NCI-H2227 (cell line): Measurements from ENCODE around the gene PTCD3.

Source experiments
- DNase-seq: peaks from one replicate; lab custom pipeline; 2025; ENCODE audit not compliant: unreplicated experiment; lab: John Stamatoyannopoulos, UW

PTCD3 gene

DNA sequence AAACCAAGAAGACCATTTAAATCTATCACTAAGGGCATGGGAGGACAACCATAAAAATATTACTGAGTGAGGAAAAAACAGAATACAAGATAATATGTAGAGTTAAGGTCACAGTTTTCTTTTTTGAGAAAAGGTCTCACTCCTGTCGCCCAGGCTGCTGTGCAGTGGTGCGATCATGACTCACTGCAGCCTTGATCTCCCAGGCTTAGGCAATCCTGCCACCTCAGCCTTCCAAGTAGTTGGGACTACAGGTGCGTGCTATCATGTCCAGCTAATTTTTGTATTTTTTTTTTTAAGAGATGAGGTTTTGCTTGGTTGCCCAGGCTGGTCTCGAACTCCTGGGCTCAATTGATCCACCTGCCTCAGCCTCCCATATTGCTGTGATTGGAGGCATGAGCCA, 24.3 kb upstream of the PTCD3 start:
- DNase-seq, result no peak

DNA sequence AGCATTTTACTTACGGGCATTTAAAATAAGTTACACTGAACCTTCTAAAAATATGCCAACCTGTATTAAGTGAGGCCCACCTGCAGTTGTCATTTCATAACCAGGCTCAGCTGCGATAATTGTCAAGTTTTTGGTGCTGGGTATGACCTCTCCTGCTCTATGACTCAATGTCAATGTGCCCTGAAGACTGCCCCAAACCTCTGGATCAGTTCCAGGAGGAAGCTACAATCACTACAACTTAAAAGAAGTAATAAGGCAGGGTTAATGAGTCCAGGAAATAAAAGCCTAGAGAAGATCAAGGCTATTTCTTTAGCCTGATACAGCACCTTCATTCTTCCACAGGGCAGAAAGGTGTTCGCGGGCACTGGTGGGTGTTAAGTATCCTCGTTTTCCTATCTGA, 23.3 kb upstream of the PTCD3 start:
- DNase-seq, result no peak

DNA sequence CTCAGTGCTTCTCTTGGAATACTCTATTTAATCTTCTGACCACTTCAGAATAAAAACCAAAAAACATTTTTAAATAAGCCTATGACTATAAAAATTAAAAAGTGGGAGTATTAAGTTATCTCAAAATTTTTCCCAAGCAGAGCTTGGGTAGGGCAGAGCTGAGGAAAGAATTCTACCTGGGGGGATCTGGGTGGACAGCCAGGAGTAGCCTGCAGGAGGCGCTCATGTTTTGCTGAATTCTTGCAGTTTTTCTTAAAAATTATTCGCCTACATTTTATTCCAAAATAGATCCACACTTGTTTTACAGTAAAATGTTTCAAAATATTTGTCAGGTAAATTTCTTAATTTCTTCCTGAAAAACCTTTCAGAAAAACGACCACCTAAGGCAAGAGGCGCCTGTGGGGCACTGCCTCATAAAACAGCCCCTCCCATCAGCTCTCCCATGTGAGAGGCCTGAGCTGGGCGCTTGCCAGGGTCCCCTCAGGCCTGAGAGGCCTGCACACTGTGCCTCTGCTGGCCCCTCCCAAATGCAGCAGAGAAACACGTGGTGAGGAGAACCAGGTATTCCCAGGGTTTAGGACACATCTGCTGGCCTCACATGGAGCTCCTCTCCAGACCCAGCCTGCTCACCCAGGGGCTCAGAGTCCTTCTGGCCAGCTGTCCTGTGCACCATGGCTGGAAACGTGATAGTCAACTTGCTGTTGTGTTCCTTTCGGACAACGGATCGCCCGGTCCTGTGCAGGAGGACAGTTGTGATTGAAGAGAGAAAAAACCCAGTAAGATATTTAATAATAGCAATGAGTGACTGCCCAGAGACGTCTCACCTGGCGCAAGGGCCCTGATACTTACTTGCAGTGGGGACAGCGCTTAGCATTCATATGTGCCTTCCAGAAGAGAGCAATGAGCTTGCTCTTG, 17.8 kb upstream of the PTCD3 start:
- no peak for DNase-seq

DNA sequence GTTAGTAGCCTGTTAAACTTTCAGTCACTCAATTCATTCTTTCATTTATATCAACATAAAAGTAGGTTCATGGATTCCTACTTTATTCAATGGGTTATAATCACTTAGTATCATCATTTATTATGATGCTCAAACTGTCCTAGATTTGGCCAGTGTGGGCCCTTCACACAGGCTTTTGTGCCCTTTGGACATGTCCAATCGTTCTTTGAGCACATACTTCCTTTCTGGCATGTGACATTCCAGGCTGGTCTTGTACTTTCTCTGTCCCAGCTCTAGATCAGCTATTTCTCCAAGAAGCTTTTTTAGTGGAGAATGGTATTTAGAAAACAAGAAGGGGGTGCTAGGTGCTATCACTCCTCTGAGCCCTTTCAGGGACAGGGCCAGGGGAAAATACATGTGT, 11.8 kb upstream of the PTCD3 start:
- no peak for DNase-seq

DNA sequence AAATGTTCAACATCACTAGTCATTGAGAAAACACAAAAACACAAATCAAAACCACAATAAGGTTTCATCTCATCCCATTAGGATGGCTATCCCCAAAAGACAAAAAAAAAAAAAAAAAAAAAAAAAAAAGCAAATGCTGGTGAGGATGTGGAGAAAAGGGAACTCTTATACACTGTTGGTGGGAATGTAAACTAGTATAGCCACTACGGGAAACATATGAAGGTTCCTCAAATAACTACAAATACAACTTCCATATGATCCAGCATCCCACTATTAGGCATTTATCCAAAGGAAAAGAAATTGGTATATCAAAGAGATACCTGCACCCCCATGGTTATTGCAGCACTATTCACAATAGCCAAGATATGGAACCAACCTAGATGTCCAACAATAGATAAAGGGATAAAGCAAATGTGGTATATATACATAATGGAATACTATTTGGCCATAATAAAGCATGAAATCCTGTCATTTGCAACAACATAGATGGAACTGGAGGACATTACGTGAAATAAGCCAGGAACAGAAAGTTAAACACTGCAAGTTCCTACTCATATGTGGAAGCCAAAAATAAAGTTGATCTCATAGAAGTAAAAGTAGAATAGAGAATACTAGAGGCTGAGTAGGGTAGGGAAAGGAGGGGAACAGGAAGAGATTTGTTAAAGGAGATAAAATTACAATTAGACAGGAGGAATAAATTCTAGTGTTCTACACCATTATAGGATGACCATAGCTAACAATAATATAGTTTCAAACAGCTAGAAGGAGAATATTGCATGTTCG, 8.7 kb upstream of the PTCD3 start:
- DNase-seq, result no peak

DNA sequence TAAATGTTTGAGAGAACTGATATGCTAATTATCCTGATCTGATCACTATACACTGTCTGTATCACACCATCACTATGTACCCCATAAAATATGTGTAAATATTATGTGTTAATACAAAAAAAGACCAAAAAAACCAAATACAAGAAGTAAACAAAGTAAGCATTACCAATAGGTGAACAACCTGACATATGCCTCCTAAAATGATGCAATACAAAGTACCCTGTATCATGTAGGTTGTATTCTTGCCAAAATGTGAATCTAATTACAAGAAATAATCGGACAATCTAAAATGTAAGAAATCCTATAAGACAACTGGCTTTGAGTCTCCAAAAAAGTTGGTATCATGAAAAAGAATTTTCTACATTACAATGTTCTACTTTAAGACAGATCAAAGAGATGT, 8.1 kb upstream of the PTCD3 start:
- DNase-seq, result no peak

DNA sequence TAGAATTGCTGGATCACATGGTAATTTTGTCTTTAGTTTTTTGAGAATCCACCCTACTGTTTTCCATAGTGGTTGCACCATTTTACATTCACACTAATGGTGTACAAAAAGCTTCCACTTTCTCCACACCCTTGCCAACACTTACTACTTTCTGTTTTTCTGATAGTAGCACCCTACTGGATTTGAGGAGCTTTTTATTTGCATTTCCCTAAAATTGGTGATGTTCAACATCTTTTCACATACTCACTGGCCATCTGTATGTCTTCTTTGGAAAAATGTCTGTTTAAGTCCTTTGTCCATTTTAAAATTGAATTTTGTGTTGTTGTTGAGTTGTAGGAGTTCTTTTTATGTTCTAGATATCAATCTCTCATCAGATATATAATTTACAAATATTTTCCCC, 3.9 kb upstream of the PTCD3 start:
- no peak for DNase-seq

DNA sequence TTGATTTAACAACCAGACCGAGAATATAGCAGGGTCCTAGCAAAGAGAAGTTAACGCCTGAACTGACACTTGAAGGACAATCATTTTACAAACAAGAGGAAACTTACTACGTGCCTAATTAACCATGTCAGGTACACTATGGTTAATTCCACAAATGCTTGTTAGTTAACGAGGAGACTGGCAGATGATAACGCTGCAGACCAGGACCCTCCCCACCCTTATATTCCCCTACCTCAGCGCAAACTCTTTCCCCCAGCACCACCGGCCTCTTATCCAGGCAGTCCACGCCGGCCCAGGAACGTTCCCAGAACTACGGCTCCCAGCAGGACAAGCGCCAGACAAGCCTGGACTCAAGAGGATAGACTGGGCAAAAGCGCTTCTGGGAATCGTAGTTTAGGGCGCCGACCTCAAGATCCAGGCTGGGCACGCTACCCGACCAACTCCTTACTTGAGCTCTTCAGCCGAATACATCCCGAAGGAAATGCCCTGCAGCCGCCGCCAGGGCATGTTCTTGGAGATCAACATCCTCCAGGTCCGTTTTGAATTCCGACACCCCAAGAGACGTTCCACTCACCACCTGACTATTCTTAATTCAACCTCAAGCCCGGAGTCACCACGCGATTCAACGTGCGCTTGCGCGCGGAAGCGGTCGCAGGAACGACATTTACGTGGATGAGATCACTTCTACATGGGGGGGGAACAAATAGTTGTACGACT, 625 bp upstream of the PTCD3 start, which contains the start of gene POLR1A:
TSS of gene POLR1A (minus strand) at position 635 of the 717 bp plus-strand sequence. CDS start at position 525, 110 bp downstream.
- peak; percentile 93 for DNase-seq

DNA sequence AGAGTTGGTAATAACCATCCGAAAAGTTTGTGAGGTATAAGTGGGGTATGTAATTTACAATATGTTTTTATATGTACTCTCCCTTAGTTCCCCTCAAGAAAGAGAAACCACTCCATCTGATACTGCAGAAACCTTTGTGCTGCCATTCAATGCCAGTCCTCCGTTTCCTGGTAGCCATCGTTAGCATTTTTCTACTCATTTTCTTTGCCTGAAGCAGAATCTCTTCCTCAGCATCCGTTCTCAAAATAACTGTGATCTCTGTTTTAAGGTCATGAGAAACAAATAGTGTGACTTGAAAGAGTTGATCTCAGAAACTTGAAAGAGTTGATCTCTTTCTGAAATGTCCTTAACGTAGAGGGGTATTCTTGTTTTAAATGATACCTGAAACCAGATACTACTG, 996 bp downstream of the PTCD3 start:
- DNase-seq, result no peak

DNA sequence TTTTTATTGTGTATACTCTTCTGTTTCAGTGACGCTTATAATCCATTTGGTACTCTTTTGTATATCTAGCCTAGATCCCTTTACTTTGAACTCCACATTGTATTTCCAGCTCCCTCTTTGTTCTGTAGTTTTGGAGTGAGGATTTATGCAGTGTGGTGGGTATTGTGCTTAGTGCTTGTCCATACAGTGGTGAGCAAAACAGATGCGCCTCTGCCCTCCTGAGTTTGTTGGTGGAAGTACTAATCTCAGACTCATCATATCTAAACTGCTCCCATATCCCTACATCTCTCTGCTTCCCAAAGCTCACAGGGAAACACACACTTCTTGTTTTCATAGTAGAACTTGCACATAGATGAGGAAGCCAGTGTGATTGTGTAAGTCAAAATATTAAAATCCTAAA, 12.1 kb downstream of the PTCD3 start:
- DNase-seq, result no peak

DNA sequence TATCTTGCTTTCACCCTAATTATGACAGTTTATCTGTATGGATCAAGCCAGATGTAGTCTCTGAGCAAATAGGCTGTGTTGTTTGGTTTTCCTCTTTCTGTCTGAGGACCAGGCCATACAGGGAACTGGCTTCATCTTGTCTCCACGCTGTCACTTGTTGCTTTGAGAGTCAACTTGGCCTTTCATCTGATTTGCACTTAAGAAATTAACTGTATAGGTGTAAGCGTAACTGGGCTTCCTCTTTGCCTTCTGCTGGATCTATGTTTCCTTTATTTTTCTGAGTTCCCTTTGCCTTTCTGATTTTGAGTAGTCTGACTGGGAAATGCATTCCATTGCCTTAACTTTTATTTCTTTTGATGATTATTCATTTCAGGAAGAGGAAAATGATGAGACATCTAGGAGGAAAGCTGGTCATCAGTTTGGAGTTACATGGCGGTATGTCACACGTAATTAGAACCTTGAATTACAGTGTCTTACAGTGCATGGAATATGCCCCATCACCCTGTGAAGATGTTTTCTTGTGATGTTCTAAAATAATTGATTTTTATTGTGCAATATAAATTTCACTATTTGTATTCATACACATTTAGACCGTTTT, 17.4 kb downstream of the PTCD3 start:
- DNase-seq, result no peak

DNA sequence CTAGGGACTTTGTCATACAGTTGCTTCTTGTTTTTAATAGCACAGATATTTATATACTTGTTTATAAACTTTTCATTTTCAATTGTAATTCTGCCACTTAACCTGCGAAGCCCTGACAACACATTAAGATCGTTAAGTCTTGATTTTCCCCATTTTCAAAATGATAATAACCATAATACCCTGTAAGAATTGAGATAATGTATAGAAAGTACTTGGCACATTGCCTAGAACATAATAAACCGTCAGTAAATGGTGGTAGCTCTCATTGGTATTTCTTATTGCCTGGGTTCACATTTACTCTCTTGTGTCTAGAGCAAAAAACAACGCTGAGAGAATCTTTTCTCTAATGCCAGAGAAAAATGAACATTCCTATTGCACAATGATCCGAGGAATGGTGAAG, 18.6 kb downstream of the PTCD3 start:
- DNase-seq, result peak; percentile 32

DNA sequence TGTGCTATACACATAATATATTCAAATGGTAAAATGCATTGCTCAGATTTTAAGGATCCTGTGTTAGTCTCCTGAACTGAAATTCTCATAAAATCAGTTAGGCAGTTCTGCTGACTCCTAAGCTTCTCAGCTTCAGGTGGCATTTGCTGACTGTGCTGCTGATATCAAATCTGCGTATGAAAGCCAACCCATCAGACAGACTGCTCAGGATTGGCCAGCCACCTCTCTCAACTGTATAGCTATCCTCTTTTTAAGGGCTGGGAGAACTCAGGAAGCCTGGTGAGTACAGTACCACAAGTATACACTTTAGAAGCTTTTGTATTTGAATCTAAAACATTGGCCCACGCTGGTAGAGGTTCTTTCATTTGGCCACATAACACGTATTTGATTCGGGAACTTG, 28.7 kb downstream of the PTCD3 start:
- no peak for DNase-seq

DNA sequence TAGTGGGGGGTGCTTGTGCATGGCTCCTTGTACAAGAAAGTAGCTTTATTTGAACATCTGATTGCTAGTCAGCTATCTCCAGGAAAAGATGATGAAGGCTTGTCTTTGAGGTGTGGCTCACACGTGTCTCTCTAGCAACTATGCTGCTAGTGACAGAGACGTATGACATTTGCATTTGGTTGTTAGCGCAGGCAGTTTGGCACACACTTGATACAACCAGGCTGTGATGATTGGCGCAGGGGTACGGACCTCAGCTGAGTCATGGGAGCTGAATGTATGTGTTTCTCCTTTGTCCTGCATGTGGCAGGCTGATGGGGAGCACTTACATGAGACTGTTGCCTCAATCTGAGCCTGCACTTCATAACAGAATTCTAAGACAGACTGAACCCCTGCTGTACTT, 29.6 kb downstream of the PTCD3 start:
- DNase-seq, result no peak

DNA sequence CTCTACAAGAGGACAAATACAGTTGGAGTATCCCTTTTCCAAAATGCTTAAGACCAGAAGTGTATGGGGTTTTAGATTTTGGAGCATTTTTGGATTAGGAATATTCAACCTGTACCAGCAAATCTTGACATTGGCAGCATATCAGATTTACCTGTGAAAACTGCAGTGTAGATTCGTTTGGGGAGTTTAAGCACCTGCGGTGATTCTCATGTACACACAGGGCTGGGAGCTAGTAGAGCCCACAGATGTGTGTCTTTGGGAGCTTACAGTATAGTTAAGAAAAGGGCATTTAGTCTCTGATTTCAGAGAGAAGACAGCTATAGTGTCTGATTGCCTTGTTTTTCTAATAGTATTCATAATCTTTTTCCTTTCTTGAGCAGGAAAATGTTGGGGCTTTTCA, 30.1 kb downstream of the PTCD3 start:
- no peak for DNase-seq

DNA sequence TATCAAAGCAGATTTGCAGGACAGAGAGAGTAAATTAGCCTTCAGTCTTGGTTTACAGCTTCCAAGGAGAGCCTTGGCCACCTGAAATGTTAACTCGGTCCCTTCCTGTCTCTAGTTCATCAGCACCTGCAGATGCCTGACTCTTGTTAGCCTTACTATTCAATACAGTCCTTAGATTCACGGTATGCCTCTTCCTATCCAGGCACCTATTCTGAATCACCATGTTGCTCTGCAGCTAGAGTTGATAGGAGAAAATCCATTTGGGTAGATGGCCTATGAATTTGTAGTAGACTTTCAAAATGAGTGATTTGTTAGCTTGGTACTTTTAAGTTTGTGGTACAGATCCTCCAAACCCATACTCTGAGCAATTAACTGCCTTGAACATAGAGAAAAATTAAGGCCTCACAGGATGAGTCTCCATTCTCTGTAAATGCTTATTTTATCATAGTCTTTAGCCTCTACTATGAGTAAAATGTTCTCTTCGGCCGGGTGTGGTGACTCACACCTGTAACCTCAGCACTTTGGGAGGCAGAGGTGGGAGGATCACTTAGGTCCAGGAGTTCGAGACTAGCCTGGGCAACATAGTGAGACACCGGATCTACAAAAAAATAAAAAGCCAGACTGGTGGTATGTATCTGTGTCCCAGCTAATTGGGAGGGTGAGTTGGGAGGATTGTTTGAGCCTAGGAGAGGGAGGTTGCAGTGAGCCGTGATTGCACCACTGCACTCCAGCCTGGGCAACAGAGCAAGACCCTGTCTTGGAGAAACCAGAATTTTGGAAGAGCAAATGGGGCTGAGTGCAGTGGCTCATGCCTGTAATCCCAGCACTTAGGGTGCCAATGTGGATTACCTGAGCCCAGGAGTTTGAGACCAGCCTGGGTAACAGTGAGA, 32.9 kb downstream of the PTCD3 start:
- no peak for DNase-seq

DNA sequence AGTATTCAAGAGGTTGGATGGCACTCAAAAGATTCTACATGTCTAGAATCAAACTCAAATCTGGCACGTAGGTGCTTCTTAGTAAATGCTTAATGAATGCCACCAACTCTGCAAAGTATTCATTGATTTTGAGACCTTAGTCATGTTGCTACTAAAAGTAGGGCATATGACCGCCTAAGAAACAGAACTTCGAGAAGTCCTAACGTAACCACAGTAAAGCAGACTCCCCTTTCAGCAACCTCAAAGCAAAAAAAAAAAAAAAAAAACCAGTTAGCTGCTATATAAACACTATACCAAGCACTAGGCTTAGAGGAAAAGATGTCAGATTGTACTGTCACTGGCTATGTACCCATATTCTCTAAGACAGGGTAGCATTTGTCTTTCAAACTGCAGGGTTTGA, 33.9 kb downstream of the PTCD3 start:
- no peak for DNase-seq

DNA sequence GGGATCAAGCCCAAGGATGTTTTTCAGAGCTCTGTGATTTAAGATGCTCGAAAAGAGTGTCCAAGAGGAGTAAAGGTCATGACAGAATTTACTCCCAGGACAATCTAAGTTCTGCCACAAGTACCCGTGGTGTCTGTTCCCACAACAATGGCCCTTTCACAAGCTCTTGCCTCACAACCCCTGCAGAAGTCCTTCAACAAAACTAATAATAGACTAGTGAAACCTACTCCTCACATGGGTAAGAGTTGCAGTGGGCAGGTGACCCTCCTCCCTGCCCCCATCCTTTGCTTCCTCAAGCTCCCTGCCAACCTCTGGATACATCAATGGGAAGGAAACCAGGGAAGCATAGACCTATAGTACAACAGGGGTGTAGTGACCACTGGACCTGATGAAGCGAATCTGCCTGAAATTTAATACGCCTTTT, 34.9 kb downstream of the PTCD3 start:
- no peak for DNase-seq

DNA sequence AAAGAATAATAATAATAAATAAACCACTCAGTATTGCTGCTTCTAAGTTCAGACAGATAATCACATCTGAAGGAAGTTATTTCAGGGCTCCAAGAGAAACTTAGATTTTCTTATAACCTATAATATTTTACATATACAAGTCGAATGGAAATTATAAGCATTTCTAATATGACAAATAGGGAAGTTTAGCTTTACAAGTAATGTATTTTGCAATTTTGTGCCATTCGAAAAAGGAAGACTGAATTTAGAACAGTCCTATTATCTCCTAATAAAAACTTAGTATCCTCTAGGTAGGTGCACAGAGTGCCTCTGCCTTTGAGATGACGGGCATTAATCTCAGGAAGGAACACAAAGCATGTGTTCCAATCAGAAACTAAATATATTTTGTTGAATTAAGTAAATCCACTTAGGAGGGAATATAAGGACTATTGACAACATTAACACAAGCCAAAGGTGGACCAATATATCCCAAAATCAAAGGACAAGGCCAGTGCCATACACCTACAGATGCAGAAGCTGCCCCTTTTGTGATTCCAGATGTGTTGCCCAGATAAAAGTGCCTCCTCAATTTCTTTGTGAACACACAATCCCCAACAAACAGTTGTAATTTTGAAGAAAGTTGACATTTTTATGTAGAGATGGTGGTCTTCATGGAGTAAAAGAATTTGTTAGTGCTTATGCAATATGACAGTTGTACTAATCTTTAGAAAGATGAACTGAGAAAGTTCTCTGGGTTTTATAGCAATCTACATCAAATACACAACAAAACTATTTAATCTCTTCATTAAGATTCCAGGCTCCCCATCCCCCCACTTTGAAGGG, 36.6 kb downstream of the PTCD3 start:
- DNase-seq, result no peak
